Prostate gland (tissue), 1 donor: ENCODE data around the gene CCBE1.

Source experiments
- POLR2A ChIP-seq: fragments of 450-650 bp; IDR thresholded peaks from one replicate; pipeline ENCODE4 v1.6.1; 2016; ENCODE audit warnings: antibody characterized with exemption, mild to moderate bottlenecking
- POLR2AphosphoS5 ChIP-seq: sonication (generic); formaldehyde crosslinking; IDR thresholded peaks from one replicate; pipeline ENCODE4 v1.6.1; 2017; ENCODE audit warnings: antibody characterized with exemption

DNA sequence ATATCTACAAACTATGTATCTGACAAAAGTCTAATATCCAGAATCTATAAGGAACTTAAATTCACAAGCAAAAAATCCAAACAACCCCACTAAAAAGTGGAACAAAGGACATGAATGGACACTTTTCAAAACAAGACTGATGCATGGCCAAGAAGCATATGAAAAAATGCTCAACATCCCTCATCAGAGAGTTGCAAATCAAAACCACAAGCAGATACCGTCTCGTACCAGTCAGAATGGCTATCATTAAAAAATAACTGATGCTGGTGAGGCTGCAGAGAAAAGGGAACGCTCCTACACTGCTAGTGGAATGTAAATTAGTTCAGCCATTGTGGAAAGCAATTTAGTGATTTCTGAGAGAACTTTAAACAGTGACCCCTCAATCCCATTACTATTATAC lies 56.5 kb downstream of the CCBE1 start:
- TF ChIP-seq POLR2A: no peak
- no peak for TF ChIP-seq POLR2AphosphoS5
